Colonic mucosa (tissue), 4 donors: ENCODE measurements around the gene PRICKLE4. TPM values are rescaled to one million over a fixed set of nuclear protein-coding genes. Genes with fewer than 3 reads are reported as not detected.

Experiments used
- DNase-seq: peaks from one replicate; pipeline ENCODE4 v3.0.0-alpha.2; 2020
- H3K27ac ChIP-seq: fragments of 200-600 bp; one replicate; pipeline ENCODE4 v1.8.0; 2021
- H3K27me3 ChIP-seq: fragments of 200-600 bp; one replicate; pipeline ENCODE4 v1.8.0; 2021
- H3K36me3 ChIP-seq: fragments of 200-600 bp; one replicate; pipeline ENCODE4 v1.8.0; 2021
- H3K4me1 ChIP-seq: fragments of 200-600 bp; one replicate; pipeline ENCODE4 v1.8.0; 2021; ENCODE audit warnings: mild to moderate bottlenecking
- H3K4me3 ChIP-seq: fragments of 200-600 bp; one replicate; pipeline ENCODE4 v1.8.0; 2021
- H3K9ac ChIP-seq, 2 donors: one replicate each; pipeline ENCODE4 v1.7.0; 2013; ENCODE audit warnings: control low read depth in 2 of 2, low read depth in 2 of 2, low read length in 2 of 2
- H3K9me3 ChIP-seq: fragments of 200-600 bp; one replicate; pipeline ENCODE4 v1.8.0; 2021
- CTCF ChIP-seq: fragments of 200-600 bp; IDR thresholded peaks from one replicate; pipeline ENCODE4 v1.8.0; 2022; ENCODE audit warnings: antibody characterized with exemption, mild to moderate bottlenecking
- intact Hi-C: fragments of 100-400 bp; cut with DNase I; formaldehyde crosslinking; loops from one replicate; pipeline ENCODE4 v1.14.1; 2022
- total RNA-seq, 2 donors: library from RNA; stranded (reverse); fragmentation: NEBNext Ultra II Directional in 1 of 2; extraction: Animal tissue kit (Norgen Biotek cat#: 25700) in 1 of 2; gene quantifications; one replicate each; pipeline ENCODE4 v1.2.1, GENCODE V29; 2021
- donor health status: healthy.
- donor health status: DM: no; HTN: no; CAD: no.
- donor health status: DM: no; HTN: no; CAD: no.

The PRICKLE4 gene
- total RNA-seq, 2 donors from 2014 or later: 1.8 to 4.8 TPM

DNA sequence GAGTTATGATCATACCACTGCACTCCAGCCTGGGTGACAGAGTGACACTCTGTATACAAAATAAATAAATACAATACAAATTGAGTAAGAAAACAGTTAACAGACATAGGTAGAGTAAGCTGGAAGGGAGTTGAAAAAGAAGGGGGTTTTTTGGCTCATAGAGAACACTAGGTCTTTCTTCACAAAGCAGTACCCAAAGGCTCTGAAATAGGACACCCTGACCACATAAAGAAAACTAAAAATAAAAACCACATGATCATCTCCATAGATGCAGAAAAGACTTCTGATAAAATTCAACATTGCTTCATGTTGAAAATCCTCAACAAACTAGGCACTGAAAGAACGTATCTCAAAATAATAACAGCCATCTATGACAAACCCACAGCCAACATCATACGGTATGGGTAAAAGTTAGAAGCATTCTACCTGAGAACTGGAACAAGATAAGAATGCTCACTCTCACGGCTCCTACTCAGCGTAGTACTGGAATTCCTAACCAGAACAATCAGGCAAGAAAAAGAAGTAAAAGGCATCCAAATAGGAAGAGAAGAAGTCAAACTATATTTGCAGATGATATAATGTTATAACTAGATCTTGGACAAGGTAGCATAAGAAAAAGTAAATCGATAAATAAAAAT is 55.6 kb downstream of the PRICKLE4 start:
- TF ChIP-seq CTCF: no peak
- no peak overlapping the region for H3K9ac ChIP-seq
- H3K4me1 ChIP-seq: no peaks in the 10 kb centered on the region
- DNase-seq: no peak
- H3K27me3 ChIP-seq: no peaks in the 10 kb centered on the region
- H3K36me3 ChIP-seq: no peaks in the 10 kb centered on the region
- no peak overlapping the region for H3K4me3 ChIP-seq
- intact Hi-C loops: no loop called here
- H3K27ac ChIP-seq: no peak overlapping the region
- no peaks in the 10 kb centered on the region for H3K9me3 ChIP-seq

- no peak for DNase-seq
- Histone ChIP-seq H3K27ac (no peak overlapping the region), H3K4me1 (no peaks in the 10 kb centered on the region), H3K4me3 (no peak overlapping the region), H3K9me3 (no peaks in the 10 kb centered on the region), H3K27me3 (no peaks in the 10 kb centered on the region), H3K9ac (no peak overlapping the region), H3K36me3 (no peaks in the 10 kb centered on the region)
- TF ChIP-seq CTCF: no peak
- intact Hi-C loops: no loop called here
Measured at GRCh38 chr6:41836660-41837052, 56.1 kb downstream of the PRICKLE4 start.

Other genes with a start within 250 kb of the PRICKLE4 start
- 10 to 100 TPM; 33.6 to 50.4 TPM for gene FOXP4, start 234.4 kb upstream of the PRICKLE4 start, total RNA-seq
- gene MDFI, start 142.3 kb upstream of the PRICKLE4 start, total RNA-seq: 1 to 10 TPM; 1.1 to 1.9 TPM
- 10 to 100 TPM; 16.9 to 21.7 TPM for gene TFEB, start 45.2 kb upstream of the PRICKLE4 start, total RNA-seq
- 1 to 10 TPM in 1 of 2 donors, not detected in 1; 1.7 TPM for gene PGC, start 33.4 kb upstream of the PRICKLE4 start, total RNA-seq
- gene FRS3, start 882 bp upstream of the PRICKLE4 start, total RNA-seq: 1 to 10 TPM; 2.7 to 3.4 TPM
- 100 to 1,000 TPM; 109 to 200 TPM for gene TOMM6, start 6.9 kb downstream of the PRICKLE4 start, total RNA-seq
- gene USP49, start 114.6 kb downstream of the PRICKLE4 start, total RNA-seq: 1 to 10 TPM; 1.7 to 2.9 TPM
- gene MED20, start 140.4 kb downstream of the PRICKLE4 start, total RNA-seq: 10 to 100 TPM; 15.0 to 22.9 TPM
- 10 to 100 TPM; 10.4 to 16.4 TPM for gene BYSL, start 140.7 kb downstream of the PRICKLE4 start, total RNA-seq
- 10 to 100 TPM; 86.2 to 92.3 TPM for gene CCND3, start 161.0 kb downstream of the PRICKLE4 start, total RNA-seq